Mesenteric fat pad (tissue), 1 donor: ENCODE data around the gene SHISA7. TPM values are rescaled to one million over a fixed set of nuclear protein-coding genes. Genes with fewer than 3 reads are reported as not detected.

Experiments
- DNase-seq: peaks from one replicate; pipeline ENCODE4 v3.0.0-alpha.2; 2020; ENCODE audit warnings: low spot score
- long read RNA-seq: library from polyadenylated mRNA; unstranded; transcript quantifications from one replicate; pipeline ENCODE4 v2.0.0, GENCODE V29; 2020
- total RNA-seq: library from RNA; stranded (reverse); fragmentation: NEBNext Ultra II Directional; extraction: Animal tissue kit (Norgen Biotek cat#: 25700); gene quantifications from one replicate; pipeline ENCODE4 v1.2.1, GENCODE V29; 2021
- donor health status: DM: yes; HTN: yes; CAD: no.

The SHISA7 gene
- total RNA-seq = not detected
- long read RNA-seq = 0 reads

- no peak for DNase-seq
Measured at GRCh38 chr19:55443045-55443823, at the start of gene SHISA7. Gene SHISA7 (minus strand): TSS chr19:55443300. CDS start chr19:55442863, 437 bp downstream.

- no peak for DNase-seq
Measured at GRCh38 chr19:55492362-55492944, 49.4 kb upstream of the SHISA7 start.

GRCh38 chr19:55491546-55492360, 48.7 kb upstream of the SHISA7 start:
- DNase-seq = no peak

- DNase-seq = no peak
Measured at GRCh38 chr19:55490478-55491432, 47.7 kb upstream of the SHISA7 start.

- no peak for DNase-seq
Measured at GRCh38 chr19:55489711-55490477, 46.8 kb upstream of the SHISA7 start.

- no peak for DNase-seq
Measured at GRCh38 chr19:55488986-55489710, 46.0 kb upstream of the SHISA7 start.

- no peak for DNase-seq
Measured at GRCh38 chr19:55487924-55488687, 45.0 kb upstream of the SHISA7 start, which contains the start of gene SSC5D. Gene SSC5D (plus strand): TSS chr19:55488436. CDS start chr19:55488590, 154 bp downstream.

GRCh38 chr19:55486971-55487923, 44.1 kb upstream of the SHISA7 start:
- no peak for DNase-seq

- no peak for DNase-seq
Measured at GRCh38 chr19:55486043-55486970, 43.2 kb upstream of the SHISA7 start.

- DNase-seq = no peak
Measured at GRCh38 chr19:55485439-55486011, 42.4 kb upstream of the SHISA7 start.

GRCh38 chr19:55484593-55485438, 41.7 kb upstream of the SHISA7 start, which contains the start of gene NAT14:
Gene NAT14 (plus strand): TSS chr19:55485188. CDS start chr19:55485709, 521 bp downstream.
- no peak for DNase-seq

GRCh38 chr19:55483706-55484592, 40.8 kb upstream of the SHISA7 start:
- DNase-seq = no peak

- DNase-seq = no peak
Measured at GRCh38 chr19:55482967-55483705, 40.0 kb upstream of the SHISA7 start.
